Measurements from ENCODE around the gene EPHB4. TPM values are rescaled to one million over a fixed set of nuclear protein-coding genes. Genes with fewer than 3 reads are reported as not detected.
A peak's percentile ranks its signal among the peaks of the same experiment; 100 is the strongest.

The EPHB4 gene
- total and polyA plus RNA-seq, 2 experiments from 2014 or later, result 23.3 to 164 TPM

DNA sequence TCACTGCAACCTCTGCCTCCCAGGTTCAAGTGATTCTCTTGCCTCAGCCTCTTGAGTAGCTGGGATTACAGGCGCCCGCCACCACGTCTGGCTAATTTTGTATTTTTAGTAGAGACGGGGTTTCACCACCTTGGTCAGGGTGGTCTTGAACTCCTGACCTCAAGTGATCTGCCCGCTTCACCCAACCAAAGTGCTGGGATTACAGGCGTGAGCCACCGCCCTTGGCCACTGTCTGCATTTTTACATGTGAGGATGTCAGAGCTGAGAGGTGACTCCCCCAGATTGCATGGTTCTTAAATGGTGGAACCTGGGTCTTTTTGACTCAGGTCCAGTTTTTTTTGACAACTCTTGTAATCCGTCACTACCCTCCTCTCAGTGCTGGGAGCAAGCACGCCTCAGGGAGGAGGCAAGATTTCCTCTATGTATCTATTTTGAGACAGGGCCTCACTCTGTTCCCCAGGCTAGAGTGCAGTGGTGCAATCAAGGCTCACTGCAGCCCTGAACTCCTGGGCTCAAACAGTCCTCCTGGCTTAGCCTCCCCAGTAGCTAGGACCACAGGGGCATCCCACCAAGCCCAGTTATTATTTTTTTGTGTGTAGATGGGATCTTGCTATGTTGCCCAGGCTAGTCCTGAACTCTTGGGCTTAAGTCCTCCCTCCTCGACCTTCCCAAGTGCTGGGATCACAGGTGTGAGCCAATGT, 46.4 kb upstream of the EPHB4 start (continued):
- TF ChIP-seq, protein P1, sequence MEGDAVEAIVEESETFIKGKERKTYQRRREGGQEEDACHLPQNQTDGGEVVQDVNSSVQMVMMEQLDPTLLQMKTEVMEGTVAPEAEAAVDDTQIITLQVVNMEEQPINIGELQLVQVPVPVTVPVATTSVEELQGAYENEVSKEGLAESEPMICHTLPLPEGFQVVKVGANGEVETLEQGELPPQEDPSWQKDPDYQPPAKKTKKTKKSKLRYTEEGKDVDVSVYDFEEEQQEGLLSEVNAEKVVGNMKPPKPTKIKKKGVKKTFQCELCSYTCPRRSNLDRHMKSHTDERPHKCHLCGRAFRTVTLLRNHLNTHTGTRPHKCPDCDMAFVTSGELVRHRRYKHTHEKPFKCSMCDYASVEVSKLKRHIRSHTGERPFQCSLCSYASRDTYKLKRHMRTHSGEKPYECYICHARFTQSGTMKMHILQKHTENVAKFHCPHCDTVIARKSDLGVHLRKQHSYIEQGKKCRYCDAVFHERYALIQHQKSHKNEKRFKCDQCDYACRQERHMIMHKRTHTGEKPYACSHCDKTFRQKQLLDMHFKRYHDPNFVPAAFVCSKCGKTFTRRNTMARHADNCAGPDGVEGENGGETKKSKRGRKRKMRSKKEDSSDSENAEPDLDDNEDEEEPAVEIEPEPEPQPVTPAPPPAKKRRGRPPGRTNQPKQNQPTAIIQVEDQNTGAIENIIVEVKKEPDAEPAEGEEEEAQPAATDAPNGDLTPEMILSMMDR (conservative IDR thresholded peaks at IDR 0.05; ENCODE audit: low read depth in 2 of 2), result no peak
- TF ChIP-seq STAT1 (IDR thresholded peaks at IDR 0.05; ENCODE audit: unreplicated experiment) (no peak), ZNF114 (CRISPR knock-in tag; IDR thresholded peaks at IDR 0.05) (no peak), NANOG (IDR thresholded peaks at IDR 0.05; ENCODE audit: borderline replicate concordance) (no peak)

- Histone ChIP-seq H3K4me1 (ENCODE audit: insufficient read depth) (peaks cover 11% of the 10 kb centered on the region), H3K4me3 (peak overlapping the region; percentile 100), H4K20me1 (replicated peaks; ENCODE audit: insufficient read depth) (0 out of 2 replicates have a peak, but pooled peaks cover 3% of the 10 kb centered on the region), H3K9me2 (ENCODE audit: insufficient read depth) (no peaks in the 10 kb centered on the region), H2AFZ (peak overlapping the region; percentile 49; the same call in 1 of the 2 replicates), H3K36me3 (ENCODE audit: insufficient read depth) (peaks cover 13% of the 10 kb centered on the region), H3K27ac (ENCODE audit: low read depth) (peak overlapping the region; percentile 97), H3K27me3 (ENCODE audit: insufficient read depth) (no peaks in the 10 kb centered on the region), H3K79me2 (replicated peaks; ENCODE audit: insufficient read depth) (peaks cover 18% of the 10 kb centered on the region), H3K4me2 (peak overlapping the region; percentile 91), H3F3A (replicated peaks; ENCODE audit: low read depth) (peaks cover 17% of the 10 kb centered on the region; the same call in 1 of the 2 replicates)
- Mint-ChIP-seq H3K27me3 (ENCODE audit: insufficient read depth, low read depth, poor library complexity) (peaks cover 20% of the 10 kb centered on the region), H3K9me3 (no peaks in the 10 kb centered on the region; the same call in 2 of the 3 replicates), H3K4me1 (peaks cover 14% of the 10 kb centered on the region; the same call in 2 of the 3 replicates), H3K36me3 (ENCODE audit: low read depth) (peaks cover 57% of the 10 kb centered on the region), H3K27ac (peak overlapping the region; percentile 97), H3K4me3 (peak overlapping the region; percentile 94)
- TF ChIP-seq ZNF114 (CRISPR knock-in tag; IDR thresholded peaks at IDR 0.05) (no peak), CREB1 (CRISPR knock-in tag; IDR thresholded peaks at IDR 0.05; ENCODE audit: low read depth) (peak; percentile 71)
- peak; percentile 48 for DNase-seq (ENCODE audit: low spot score)
- ATAC-seq, result peak; percentile 23
These were observed 40.6 kb upstream of the EPHB4 start for GRCh38 chr7:100867776-100868485.

GRCh38 chr7:100867040-100867775, 39.9 kb upstream of the EPHB4 start, which contains the start of gene TRIP6:
TRIP6 (plus strand) TSS chr7:100867387; CDS start chr7:100867498, 111 bp downstream.
- peaks cover 18% of the 10 kb centered on the region for H3K79me2 ChIP-seq (replicated peaks; ENCODE audit: insufficient read depth)
- peaks cover 14% of the 10 kb centered on the region; the same call in 2 of the 3 replicates for H3K4me1 Mint-ChIP-seq

More at GRCh38 chr7:100867040-100867775, 39.9 kb upstream of the EPHB4 start, which contains the start of gene TRIP6:
- peak within 1 kb of the TSS; percentile 99 for H3K27ac Mint-ChIP-seq
- H2AFZ ChIP-seq, result peak within 1 kb of the TSS; percentile 49; the same call in 1 of the 2 replicates
- H3K4me2 ChIP-seq, result peak within 1 kb of the TSS; percentile 91
- H3F3A ChIP-seq (replicated peaks; ENCODE audit: low read depth), result peaks cover 13% of the 10 kb centered on the region; the same call in 1 of the 2 replicates
- H3K27me3 Mint-ChIP-seq (ENCODE audit: insufficient read depth, low read depth, poor library complexity), result peaks cover 19% of the 10 kb centered on the region
- peak within 1 kb of the TSS; percentile 100 for H3K4me3 ChIP-seq
- no peaks in the 10 kb centered on the region for H3K27me3 ChIP-seq (ENCODE audit: insufficient read depth)
- 0 out of 2 replicates have a peak, but pooled peaks cover 3% of the 10 kb centered on the region for H4K20me1 ChIP-seq (replicated peaks; ENCODE audit: insufficient read depth)
- peaks cover 57% of the 10 kb centered on the region for H3K36me3 Mint-ChIP-seq (ENCODE audit: low read depth)
- peak within 1 kb of the TSS; percentile 97 for H3K27ac ChIP-seq (ENCODE audit: low read depth)
- H3K9me2 ChIP-seq (ENCODE audit: insufficient read depth), result no peaks in the 10 kb centered on the region
- H3K9me3 Mint-ChIP-seq, result no peaks in the 10 kb centered on the region; the same call in 2 of the 3 replicates
- DNase-seq (ENCODE audit: low spot score) (peak; percentile 95), ATAC-seq (peak; percentile 64)
- peak within 1 kb of the TSS; percentile 94 for H3K4me3 Mint-ChIP-seq
- H3K4me1 ChIP-seq (ENCODE audit: insufficient read depth), result peaks cover 11% of the 10 kb centered on the region
- no peak for TF ChIP-seq STAT1 (IDR thresholded peaks at IDR 0.05; ENCODE audit: unreplicated experiment)
- peak; percentile 78; the same call in 1 of the 2 replicates for TF ChIP-seq ZNF114 (CRISPR knock-in tag; IDR thresholded peaks at IDR 0.05)
- peak; percentile 98 for TF ChIP-seq CREB1 (CRISPR knock-in tag; IDR thresholded peaks at IDR 0.05; ENCODE audit: low read depth)
- H3K36me3 ChIP-seq (ENCODE audit: insufficient read depth), result peaks cover 8% of the 10 kb centered on the region

Measured in GM23338 (cell line).